K562 (cell line): ENCODE data around the gene COX14. TPM values are rescaled to one million over a fixed set of nuclear protein-coding genes. Genes with fewer than 3 reads are reported as not detected.

Experiments
- BRD4 ChIP-seq: fragments of 200-600 bp; sonication (generic); IDR thresholded peaks from 2 replicates; pipeline ENCODE4 v1.6.1; 2017; ENCODE audit warnings: inconsistent platforms
- E2F6 ChIP-seq, 2 experiments: IDR thresholded peaks; 2 replicates each; pipeline ENCODE4 v1.6.1; 2011; ENCODE audit warnings: borderline replicate concordance in 1 of 2, control low read depth in 1 of 2, low read depth in 1 of 2, low read length in 1 of 2, mild to moderate bottlenecking in 1 of 2, mixed read lengths in 1 of 2, moderate library complexity in 1 of 2; ENCODE audit not compliant: insufficient read depth in 1 of 2, insufficient read length in 1 of 2, poor library complexity in 1 of 2, severe bottlenecking in 1 of 2; ENCODE audit errors: extremely low read depth in 1 of 2
- JUND ChIP-seq, 2 experiments: IDR thresholded peaks; 2 replicates in 1 of 2; 3 replicates in 1 of 2; pipeline ENCODE4 v1.6.1; 2011; ENCODE audit warnings: borderline replicate concordance in 2 of 2, low read depth in 2 of 2, low read length in 2 of 2, improper control_type of control experiment in 1 of 2, missing biosample characterization in 1 of 2, missing genetic modification characterization in 1 of 2, missing genetic modification reagents in 1 of 2
- MAFG ChIP-seq: fragments of 450-650 bp; conservative IDR thresholded peaks from 2 replicates; pipeline ENCODE4 v1.6.1; 2016; ENCODE audit warnings: missing genetic modification characterization, missing compliant biosample characterization
- NFIX ChIP-seq: fragments of 250-450 bp; sonication (Bioruptor Pico); IDR thresholded peaks from 2 replicates; pipeline ENCODE4 v1.4.0; 2020; ENCODE audit warnings: low read depth, mild to moderate bottlenecking, moderate library complexity
- NR2C2 ChIP-seq, 2 experiments: fragments of 200-800 bp in 1 of 2; sonication (Bioruptor generic) in 1 of 2; sonication (generic) in 1 of 2; formaldehyde crosslinking in 1 of 2; IDR thresholded peaks; 2 replicates each; pipeline versions ENCODE4 v1.6.1 to v1.8.0; 2016 to 2022; ENCODE audit warnings: mild to moderate bottlenecking in 1 of 2, missing compliant biosample characterization in 1 of 2, missing genetic modification characterization in 1 of 2, missing genetic modification reagents in 1 of 2
- PPARD ChIP-seq: fragments of 250-450 bp; sonication (Bioruptor Pico); IDR thresholded peaks from 2 replicates; pipeline ENCODE4 v1.8.0; 2022; ENCODE audit warnings: inconsistent platforms, mild to moderate bottlenecking, moderate library complexity
- XRCC5 ChIP-seq: fragments of 200-400 bp; formaldehyde crosslinking; IDR thresholded peaks from 2 replicates; pipeline ENCODE4 v1.6.1; 2017; ENCODE audit warnings: low read depth, mild to moderate bottlenecking, low read length
- ZNF780A ChIP-seq: fragments of 250-450 bp; sonication (Bioruptor Pico); IDR thresholded peaks from 2 replicates; pipeline ENCODE4 v1.5.0; 2021; ENCODE audit warnings: mild to moderate bottlenecking
- polyA plus RNA-seq, 8 experiments: library from polyadenylated mRNA; depleted of rRNA in 4 of 8; stranded (reverse) in 5 of 8; unstranded in 3 of 8; fragments of >200 nt; fragmentation: Nextera tagmentation in 2 of 8; fragmentation: Illumina TruSeq in 1 of 8; extraction: Ambion mirVana in 2 of 8; extraction: Trizol in 1 of 8; gene quantifications; 2 replicates each; pipeline versions ENCODE4 v1.2.1 to v1.2.3, GENCODE V29; 2011 to 2014; ENCODE audit warnings: inconsistent platforms in 1 of 8, missing spikeins in 1 of 8
- total RNA-seq, 7 experiments: library from RNA; depleted of rRNA in 6 of 7; stranded (reverse); fragments of >200 nt in 6 of 7; fragmentation: Illumina TruSeq in 2 of 7; extraction: Trizol in 2 of 7; gene quantifications; 2 replicates each; pipeline versions ENCODE4 v1.2.1 to v1.2.3, GENCODE V29; 2011 to 2021; ENCODE audit warnings: low replicate concordance in 1 of 7
- TF ChIP-seq, protein P1 (sequence below), 2 experiments: fragments of 450-650 bp; formaldehyde crosslinking in 1 of 2; IDR thresholded peaks; 2 replicates each; pipeline versions ENCODE4 v1.4.0 to v1.6.1; 2014 to 2020; ENCODE audit warnings: mild to moderate bottlenecking in 2 of 2, borderline replicate concordance in 1 of 2, low read depth in 1 of 2
- TF ChIP-seq, protein P2 (sequence below), 2 experiments: fragments of 450-650 bp; conservative IDR thresholded peaks; 2 replicates each; pipeline ENCODE4 v1.6.1; 2017; ENCODE audit warnings: mild to moderate bottlenecking in 2 of 2, moderate library complexity in 2 of 2

Gene COX14
- total and polyA plus RNA-seq, 9 of the 15 experiments (the other 6 are each of a cell fraction or from before 2014, with no cell fraction given): 44.4 to 269 (median 53.4) TPM

- TF ChIP-seq, protein P1, sequence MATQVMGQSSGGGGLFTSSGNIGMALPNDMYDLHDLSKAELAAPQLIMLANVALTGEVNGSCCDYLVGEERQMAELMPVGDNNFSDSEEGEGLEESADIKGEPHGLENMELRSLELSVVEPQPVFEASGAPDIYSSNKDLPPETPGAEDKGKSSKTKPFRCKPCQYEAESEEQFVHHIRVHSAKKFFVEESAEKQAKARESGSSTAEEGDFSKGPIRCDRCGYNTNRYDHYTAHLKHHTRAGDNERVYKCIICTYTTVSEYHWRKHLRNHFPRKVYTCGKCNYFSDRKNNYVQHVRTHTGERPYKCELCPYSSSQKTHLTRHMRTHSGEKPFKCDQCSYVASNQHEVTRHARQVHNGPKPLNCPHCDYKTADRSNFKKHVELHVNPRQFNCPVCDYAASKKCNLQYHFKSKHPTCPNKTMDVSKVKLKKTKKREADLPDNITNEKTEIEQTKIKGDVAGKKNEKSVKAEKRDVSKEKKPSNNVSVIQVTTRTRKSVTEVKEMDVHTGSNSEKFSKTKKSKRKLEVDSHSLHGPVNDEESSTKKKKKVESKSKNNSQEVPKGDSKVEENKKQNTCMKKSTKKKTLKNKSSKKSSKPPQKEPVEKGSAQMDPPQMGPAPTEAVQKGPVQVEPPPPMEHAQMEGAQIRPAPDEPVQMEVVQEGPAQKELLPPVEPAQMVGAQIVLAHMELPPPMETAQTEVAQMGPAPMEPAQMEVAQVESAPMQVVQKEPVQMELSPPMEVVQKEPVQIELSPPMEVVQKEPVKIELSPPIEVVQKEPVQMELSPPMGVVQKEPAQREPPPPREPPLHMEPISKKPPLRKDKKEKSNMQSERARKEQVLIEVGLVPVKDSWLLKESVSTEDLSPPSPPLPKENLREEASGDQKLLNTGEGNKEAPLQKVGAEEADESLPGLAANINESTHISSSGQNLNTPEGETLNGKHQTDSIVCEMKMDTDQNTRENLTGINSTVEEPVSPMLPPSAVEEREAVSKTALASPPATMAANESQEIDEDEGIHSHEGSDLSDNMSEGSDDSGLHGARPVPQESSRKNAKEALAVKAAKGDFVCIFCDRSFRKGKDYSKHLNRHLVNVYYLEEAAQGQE (IDR thresholded peaks at IDR 0.05; ENCODE audit: borderline replicate concordance): no peak; the same call in 1 of the 2 replicates
- TF ChIP-seq, protein P1 (CRISPR knock-in tag; IDR thresholded peaks at IDR 0.05; ENCODE audit: low read depth): no peak
- TF ChIP-seq NFIX (no peak), JUND (IDR thresholded peaks at IDR 0.05; ENCODE audit: borderline replicate concordance, low read depth, low read length) (peak; percentile 54; the same call in 1 of the 2 replicates), JUND (tag; IDR thresholded peaks at IDR 0.05; ENCODE audit: borderline replicate concordance, low read depth, low read length) (no peak), E2F6 (IDR thresholded peaks at IDR 0.05; ENCODE audit: borderline replicate concordance in 1 of 2, extremely low read depth in 1 of 2, insufficient read depth in 1 of 2, insufficient read length in 1 of 2, low read depth in 1 of 2, low read length in 1 of 2, poor library complexity in 1 of 2, severe bottlenecking in 1 of 2) (peak in 1 of 2 experiments; percentile 38), NR2C2 (CRISPR knock-in tag; IDR thresholded peaks at IDR 0.05) (no peak), NR2C2 (tag; IDR thresholded peaks at IDR 0.05) (peak; percentile 83), BRD4 (peak; percentile 48; the same call in 1 of the 2 replicates), ZNF780A (CRISPR knock-in tag) (no peak), XRCC5 (0 out of 2 replicates have a peak, but pooled peaks have one; percentile 58), PPARD (no peak), MAFG (tag) (peak; percentile 54)
- TF ChIP-seq, protein P2, sequence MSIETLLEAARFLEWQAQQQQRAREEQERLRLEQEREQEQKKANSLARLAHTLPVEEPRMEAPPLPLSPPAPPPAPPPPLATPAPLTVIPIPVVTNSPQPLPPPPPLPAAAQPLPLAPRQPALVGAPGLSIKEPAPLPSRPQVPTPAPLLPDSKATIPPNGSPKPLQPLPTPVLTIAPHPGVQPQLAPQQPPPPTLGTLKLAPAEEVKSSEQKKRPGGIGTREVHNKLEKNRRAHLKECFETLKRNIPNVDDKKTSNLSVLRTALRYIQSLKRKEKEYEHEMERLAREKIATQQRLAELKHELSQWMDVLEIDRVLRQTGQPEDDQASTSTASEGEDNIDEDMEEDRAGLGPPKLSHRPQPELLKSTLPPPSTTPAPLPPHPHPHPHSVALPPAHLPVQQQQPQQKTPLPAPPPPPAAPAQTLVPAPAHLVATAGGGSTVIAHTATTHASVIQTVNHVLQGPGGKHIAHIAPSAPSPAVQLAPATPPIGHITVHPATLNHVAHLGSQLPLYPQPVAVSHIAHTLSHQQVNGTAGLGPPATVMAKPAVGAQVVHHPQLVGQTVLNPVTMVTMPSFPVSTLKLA (conservative IDR thresholded peaks at IDR 0.05): peak; percentile 51 to 84; a peak in 3 of 4 replicates
Observed at GRCh38 chr12:50084775-50085614, 27.0 kb upstream of the COX14 start, which contains the start of gene SMARCD1 (continued).
